ENCODE measurements around the gene IQCH. TPM values are rescaled to one million over a fixed set of nuclear protein-coding genes. Genes with fewer than 3 reads are reported as not detected.

The IQCH gene
- polyA plus RNA-seq, 3 donors: 0.03 TPM; not detected in 2

DNA sequence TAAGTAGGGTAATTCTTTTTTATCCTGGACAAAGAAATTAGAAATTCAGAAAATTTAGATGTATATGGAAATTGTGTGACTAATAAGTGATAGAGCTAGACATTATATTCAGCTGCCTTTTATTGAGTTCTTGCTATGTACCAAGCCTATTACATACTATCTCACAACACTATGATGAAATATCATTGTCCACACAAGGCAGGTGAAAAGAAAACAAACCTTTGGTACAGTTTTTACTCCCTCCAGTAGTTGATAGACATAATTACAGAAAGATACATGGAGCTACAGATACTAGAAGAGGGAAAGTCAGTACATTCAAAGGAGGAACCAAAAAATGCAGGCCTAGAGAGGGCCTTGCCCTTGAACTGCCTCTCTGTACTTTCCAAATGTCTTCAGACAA, 4.8 kb downstream of the IQCH start:
- Histone ChIP-seq H2AFZ (ENCODE audit: insufficient read depth, low read depth, low read length, poor library complexity, severe bottlenecking) (no peak overlapping the region), H3K27me3 (ENCODE audit: control insufficient read depth in 2 of 2, insufficient read depth in 2 of 2, low read length in 2 of 2) (peaks cover 6% of the 10 kb centered on the region in 2 donors), H3K36me3 (replicated peaks in 1 of 2; ENCODE audit: control insufficient read depth in 1 of 2, insufficient read depth in 2 of 2, low read length in 2 of 2) (no peaks in the 10 kb centered on the region), H4K20me1 (ENCODE audit: insufficient read depth, low read length) (no peaks in the 10 kb centered on the region), H3K9me3 (replicated peaks in 1 of 2; ENCODE audit: control insufficient read depth in 1 of 2, insufficient read depth in 1 of 2, low read length in 2 of 2) (no peaks in the 10 kb centered on the region), H3K27ac (ENCODE audit: low read depth in 1 of 2, low read length in 2 of 2) (no peak overlapping the region), H3K79me2 (ENCODE audit: insufficient read depth, low read length) (no peaks in the 10 kb centered on the region), H3K4me2 (replicated peaks; ENCODE audit: extremely low read depth, low read length, poor library complexity, severe bottlenecking) (no peak overlapping the region), H3K4me3 (replicated peaks in 1 of 3; ENCODE audit: low read depth in 2 of 3, low read length in 3 of 3) (no peak overlapping the region), H3K4me1 (ENCODE audit: control insufficient read depth in 1 of 2, insufficient read depth in 2 of 2, low read length in 2 of 2) (peaks cover 5% of the 10 kb centered on the region in 2 donors), H3K9ac (ENCODE audit: insufficient read depth, low read length, poor library complexity, severe bottlenecking) (no peak overlapping the region)
- H3K36me3 Mint-ChIP-seq: no peaks in the 10 kb centered on the region
- peaks cover 11% of the 10 kb centered on the region for H3K4me1 Mint-ChIP-seq
- no peak overlapping the region for H3K4me3 Mint-ChIP-seq
- H3K27ac Mint-ChIP-seq: no peak overlapping the region
- DNase-seq: no peak
- intact Hi-C loops (cut with micrococcal nuclease): loop anchor here (10.0 kb wide), 1 partner anchor 195 kb away; the partner anchor contains the start of gene SMAD3 (in 2 of the 2)
- H3K9me3 Mint-ChIP-seq: peaks cover 0 to 1% (median 0%) of the 10 kb centered on the region in 7 donors
- TF ChIP-seq, protein P1, sequence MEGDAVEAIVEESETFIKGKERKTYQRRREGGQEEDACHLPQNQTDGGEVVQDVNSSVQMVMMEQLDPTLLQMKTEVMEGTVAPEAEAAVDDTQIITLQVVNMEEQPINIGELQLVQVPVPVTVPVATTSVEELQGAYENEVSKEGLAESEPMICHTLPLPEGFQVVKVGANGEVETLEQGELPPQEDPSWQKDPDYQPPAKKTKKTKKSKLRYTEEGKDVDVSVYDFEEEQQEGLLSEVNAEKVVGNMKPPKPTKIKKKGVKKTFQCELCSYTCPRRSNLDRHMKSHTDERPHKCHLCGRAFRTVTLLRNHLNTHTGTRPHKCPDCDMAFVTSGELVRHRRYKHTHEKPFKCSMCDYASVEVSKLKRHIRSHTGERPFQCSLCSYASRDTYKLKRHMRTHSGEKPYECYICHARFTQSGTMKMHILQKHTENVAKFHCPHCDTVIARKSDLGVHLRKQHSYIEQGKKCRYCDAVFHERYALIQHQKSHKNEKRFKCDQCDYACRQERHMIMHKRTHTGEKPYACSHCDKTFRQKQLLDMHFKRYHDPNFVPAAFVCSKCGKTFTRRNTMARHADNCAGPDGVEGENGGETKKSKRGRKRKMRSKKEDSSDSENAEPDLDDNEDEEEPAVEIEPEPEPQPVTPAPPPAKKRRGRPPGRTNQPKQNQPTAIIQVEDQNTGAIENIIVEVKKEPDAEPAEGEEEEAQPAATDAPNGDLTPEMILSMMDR (IDR thresholded peaks at IDR 0.05): no peak
- H3K27me3 Mint-ChIP-seq (ENCODE audit: low read depth in 3 of 3): peaks cover 4 to 12% (median 11%) of the 10 kb centered on the region in 3 donors

DNA sequence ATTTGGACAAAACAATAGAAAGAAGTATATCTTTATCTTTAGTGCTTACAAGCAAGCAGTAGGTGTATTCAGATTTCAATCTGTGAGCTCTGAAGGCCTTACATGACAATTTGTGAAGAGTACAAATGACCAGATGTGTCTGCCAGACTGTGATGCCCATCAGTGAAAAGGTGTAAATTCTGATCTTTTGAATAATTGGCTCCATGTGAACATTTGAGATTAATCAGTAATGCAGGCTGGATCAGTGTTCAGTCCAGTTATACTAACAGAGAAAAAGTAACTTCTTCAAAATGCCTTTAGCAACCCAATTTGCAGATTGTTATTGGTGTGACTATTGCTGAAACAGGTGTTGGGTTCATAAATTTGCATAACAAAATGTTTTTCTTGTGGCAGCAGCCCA, 5.2 kb downstream of the IQCH start:
- TF ChIP-seq, protein P1 (IDR thresholded peaks at IDR 0.05): no peak
- DNase-seq: no peak
- no peaks in the 10 kb centered on the region for H3K36me3 Mint-ChIP-seq
- Histone ChIP-seq H3K4me1 (ENCODE audit: control insufficient read depth in 1 of 2, insufficient read depth in 2 of 2, low read length in 2 of 2) (peaks cover 5% of the 10 kb centered on the region in 2 donors), H3K36me3 (replicated peaks in 1 of 2; ENCODE audit: control insufficient read depth in 1 of 2, insufficient read depth in 2 of 2, low read length in 2 of 2) (no peaks in the 10 kb centered on the region), H3K9me3 (replicated peaks in 1 of 2; ENCODE audit: control insufficient read depth in 1 of 2, insufficient read depth in 1 of 2, low read length in 2 of 2) (no peaks in the 10 kb centered on the region), H3K27ac (ENCODE audit: low read depth in 1 of 2, low read length in 2 of 2) (no peak overlapping the region), H4K20me1 (ENCODE audit: insufficient read depth, low read length) (no peaks in the 10 kb centered on the region), H3K4me2 (replicated peaks; ENCODE audit: extremely low read depth, low read length, poor library complexity, severe bottlenecking) (no peak overlapping the region), H3K9ac (ENCODE audit: insufficient read depth, low read length, poor library complexity, severe bottlenecking) (no peak overlapping the region), H2AFZ (ENCODE audit: insufficient read depth, low read depth, low read length, poor library complexity, severe bottlenecking) (no peak overlapping the region), H3K27me3 (ENCODE audit: control insufficient read depth in 2 of 2, insufficient read depth in 2 of 2, low read length in 2 of 2) (peaks cover 6% of the 10 kb centered on the region in 2 donors), H3K79me2 (ENCODE audit: insufficient read depth, low read length) (no peaks in the 10 kb centered on the region), H3K4me3 (replicated peaks in 1 of 3; ENCODE audit: low read depth in 2 of 3, low read length in 3 of 3) (no peak overlapping the region)
- H3K4me1 Mint-ChIP-seq: peaks cover 10% of the 10 kb centered on the region
- H3K27me3 Mint-ChIP-seq (ENCODE audit: low read depth in 3 of 3): peaks cover 4 to 12% (median 10%) of the 10 kb centered on the region in 3 donors
- intact Hi-C loops (cut with micrococcal nuclease): loop anchor here (10.0 kb wide), 1 partner anchor 195 kb away; the partner anchor contains the start of gene SMAD3 (in 2 of the 2)
- no peak overlapping the region for H3K27ac Mint-ChIP-seq
- H3K9me3 Mint-ChIP-seq: peaks cover 0 to 1% (median 0%) of the 10 kb centered on the region in 7 donors
- H3K4me3 Mint-ChIP-seq: no peak overlapping the region
